ENCODE measurements around the gene ZNF280D.

Gene ZNF280D

DNA sequence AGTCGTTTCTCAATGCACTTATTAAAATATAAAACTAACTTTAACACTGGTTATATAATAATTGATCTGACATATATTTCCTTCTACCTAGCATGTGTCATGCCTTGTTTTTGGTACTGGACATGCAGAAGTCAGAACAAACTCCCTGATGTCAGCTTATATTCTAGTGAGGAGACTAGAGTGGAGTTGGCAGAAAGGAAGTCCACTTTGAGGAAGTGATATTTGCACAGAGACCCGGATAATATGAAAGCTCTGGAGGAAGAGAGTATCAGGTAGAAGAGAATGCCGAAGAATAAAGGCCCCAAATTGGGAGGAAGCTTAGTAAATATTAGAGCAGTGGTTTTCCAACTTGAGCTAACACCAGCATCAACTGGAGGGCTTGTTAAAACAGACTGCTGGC lies 24.6 kb upstream of the ZNF280D start:
- H3K79me2 ChIP-seq (ENCODE audit: insufficient read depth, low read length), result no peaks in the 10 kb centered on the region
- H4K20me1 ChIP-seq (ENCODE audit: insufficient read depth, low read length), result no peaks in the 10 kb centered on the region
- H3K4me2 ChIP-seq (ENCODE audit: insufficient read depth, low read length), result no peak overlapping the region
- H3K27me3 ChIP-seq (ENCODE audit: insufficient read depth, low read length, poor library complexity), result no peaks in the 10 kb centered on the region
- DNase-seq (no peak), ATAC-seq (ENCODE audit: insufficient read depth, low read depth) (no peak)
- H3K9me3 ChIP-seq (ENCODE audit: insufficient read depth, low read length, severe bottlenecking), result no peaks in the 10 kb centered on the region
- H3K9ac ChIP-seq (ENCODE audit: low read depth, low read length), result no peak overlapping the region
- no peak overlapping the region for H3K27ac ChIP-seq (ENCODE audit: low read length)
- H2AFZ ChIP-seq (ENCODE audit: low read depth, low read length), result no peak overlapping the region
- H3K4me1 ChIP-seq (ENCODE audit: insufficient read depth, low read length), result no peaks in the 10 kb centered on the region
- no peak overlapping the region for H3K4me3 ChIP-seq (ENCODE audit: low read depth in 1 of 2, low read length in 2 of 2)
- TF ChIP-seq, protein P1, sequence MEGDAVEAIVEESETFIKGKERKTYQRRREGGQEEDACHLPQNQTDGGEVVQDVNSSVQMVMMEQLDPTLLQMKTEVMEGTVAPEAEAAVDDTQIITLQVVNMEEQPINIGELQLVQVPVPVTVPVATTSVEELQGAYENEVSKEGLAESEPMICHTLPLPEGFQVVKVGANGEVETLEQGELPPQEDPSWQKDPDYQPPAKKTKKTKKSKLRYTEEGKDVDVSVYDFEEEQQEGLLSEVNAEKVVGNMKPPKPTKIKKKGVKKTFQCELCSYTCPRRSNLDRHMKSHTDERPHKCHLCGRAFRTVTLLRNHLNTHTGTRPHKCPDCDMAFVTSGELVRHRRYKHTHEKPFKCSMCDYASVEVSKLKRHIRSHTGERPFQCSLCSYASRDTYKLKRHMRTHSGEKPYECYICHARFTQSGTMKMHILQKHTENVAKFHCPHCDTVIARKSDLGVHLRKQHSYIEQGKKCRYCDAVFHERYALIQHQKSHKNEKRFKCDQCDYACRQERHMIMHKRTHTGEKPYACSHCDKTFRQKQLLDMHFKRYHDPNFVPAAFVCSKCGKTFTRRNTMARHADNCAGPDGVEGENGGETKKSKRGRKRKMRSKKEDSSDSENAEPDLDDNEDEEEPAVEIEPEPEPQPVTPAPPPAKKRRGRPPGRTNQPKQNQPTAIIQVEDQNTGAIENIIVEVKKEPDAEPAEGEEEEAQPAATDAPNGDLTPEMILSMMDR (IDR thresholded peaks at IDR 0.05; ENCODE audit: borderline replicate concordance, extremely low read depth, low read length, poor library complexity, severe bottlenecking), result no peak
- TF ChIP-seq EZH2 (IDR thresholded peaks at IDR 0.05; ENCODE audit: borderline replicate concordance, low read depth, low read length, severe bottlenecking), result no peak
- H3K36me3 ChIP-seq (ENCODE audit: insufficient read depth, low read length), result no peaks in the 10 kb centered on the region

- no peak for ATAC-seq (ENCODE audit: insufficient read depth, low read depth)
- TF ChIP-seq, protein P1 (IDR thresholded peaks at IDR 0.05; ENCODE audit: borderline replicate concordance, extremely low read depth, low read length, poor library complexity, severe bottlenecking), result no peak
- TF ChIP-seq EZH2 (IDR thresholded peaks at IDR 0.05; ENCODE audit: borderline replicate concordance, low read depth, low read length, severe bottlenecking), result no peak
- H3K4me2 ChIP-seq (ENCODE audit: insufficient read depth, low read length), result no peak overlapping the region
Observed at GRCh38 chr15:56754772-56755370, 21.6 kb upstream of the ZNF280D start.

GRCh38 chr15:56752986-56753385 lies 19.7 kb upstream of the ZNF280D start:
- no peaks in the 10 kb centered on the region for H3K27me3 ChIP-seq (ENCODE audit: insufficient read depth, low read length, poor library complexity)
- H3K9me3 ChIP-seq (ENCODE audit: insufficient read depth, low read length, severe bottlenecking), result no peaks in the 10 kb centered on the region
- no peak overlapping the region for H3K4me3 ChIP-seq (ENCODE audit: low read depth in 1 of 2, low read length in 2 of 2)
- no peak for TF ChIP-seq EZH2 (IDR thresholded peaks at IDR 0.05; ENCODE audit: borderline replicate concordance, low read depth, low read length, severe bottlenecking)
- TF ChIP-seq, protein P1 (IDR thresholded peaks at IDR 0.05; ENCODE audit: borderline replicate concordance, extremely low read depth, low read length, poor library complexity, severe bottlenecking), result no peak
- no peaks in the 10 kb centered on the region for H3K36me3 ChIP-seq (ENCODE audit: insufficient read depth, low read length)
- H3K79me2 ChIP-seq (ENCODE audit: insufficient read depth, low read length), result no peaks in the 10 kb centered on the region
- ATAC-seq (ENCODE audit: insufficient read depth, low read depth) (no peak), DNase-seq (no peak)
- H4K20me1 ChIP-seq (ENCODE audit: insufficient read depth, low read length), result no peaks in the 10 kb centered on the region
- H2AFZ ChIP-seq (ENCODE audit: low read depth, low read length), result no peak overlapping the region
- H3K4me1 ChIP-seq (ENCODE audit: insufficient read depth, low read length), result no peaks in the 10 kb centered on the region
- H3K27ac ChIP-seq (ENCODE audit: low read length), result no peak overlapping the region
- no peak overlapping the region for H3K9ac ChIP-seq (ENCODE audit: low read depth, low read length)
- H3K4me2 ChIP-seq (ENCODE audit: insufficient read depth, low read length), result no peak overlapping the region

More at GRCh38 chr15:56754772-56755370, 21.6 kb upstream of the ZNF280D start:
- Histone ChIP-seq H4K20me1 (ENCODE audit: insufficient read depth, low read length) (no peaks in the 10 kb centered on the region), H3K9ac (ENCODE audit: low read depth, low read length) (no peak overlapping the region), H3K9me3 (ENCODE audit: insufficient read depth, low read length, severe bottlenecking) (no peaks in the 10 kb centered on the region), H3K36me3 (ENCODE audit: insufficient read depth, low read length) (no peaks in the 10 kb centered on the region), H2AFZ (ENCODE audit: low read depth, low read length) (no peak overlapping the region), H3K27me3 (ENCODE audit: insufficient read depth, low read length, poor library complexity) (no peaks in the 10 kb centered on the region), H3K27ac (ENCODE audit: low read length) (no peak overlapping the region), H3K4me3 (ENCODE audit: low read depth in 1 of 2, low read length in 2 of 2) (no peak overlapping the region), H3K79me2 (ENCODE audit: insufficient read depth, low read length) (no peaks in the 10 kb centered on the region), H3K4me1 (ENCODE audit: insufficient read depth, low read length) (no peaks in the 10 kb centered on the region)
- no peak for DNase-seq

All from DND-41 (cell line).